H54 (cell line): Measurements from ENCODE around the gene LILRA5.
"Not testable (repeated sequence)": the region's sequence is repeated elsewhere in the genome, so short reads cannot be mapped to it uniquely, and the experiment has no call there.

Experiments
- DNase-seq: peaks from one replicate; pipeline ENCODE4 v3.0.0; 2011; ENCODE audit warnings: low spot score, mixed read lengths; ENCODE audit not compliant: insufficient read length
- FAIRE-seq: peaks from 3 replicates; lab custom pipeline; 2011; peaks lifted over from hg19 to GRCh38; lab: Jason Lieb, UNC
- POLR2A ChIP-seq: IDR thresholded peaks from 2 replicates; pipeline ENCODE4 v1.6.1; 2011; ENCODE audit warnings: low read depth, mild to moderate bottlenecking, low read length

The LILRA5 gene

GRCh38 chr19:54325194-54325621 lies 12.2 kb upstream of the LILRA5 start:
- DNase-seq (peak; percentile 54), FAIRE-seq (no peak)
- TF ChIP-seq POLR2A: no peak

GRCh38 chr19:54324071-54324470 lies 11.1 kb upstream of the LILRA5 start:
- FAIRE-seq (no peak), DNase-seq (no peak)
- TF ChIP-seq POLR2A: no peak

DNA sequence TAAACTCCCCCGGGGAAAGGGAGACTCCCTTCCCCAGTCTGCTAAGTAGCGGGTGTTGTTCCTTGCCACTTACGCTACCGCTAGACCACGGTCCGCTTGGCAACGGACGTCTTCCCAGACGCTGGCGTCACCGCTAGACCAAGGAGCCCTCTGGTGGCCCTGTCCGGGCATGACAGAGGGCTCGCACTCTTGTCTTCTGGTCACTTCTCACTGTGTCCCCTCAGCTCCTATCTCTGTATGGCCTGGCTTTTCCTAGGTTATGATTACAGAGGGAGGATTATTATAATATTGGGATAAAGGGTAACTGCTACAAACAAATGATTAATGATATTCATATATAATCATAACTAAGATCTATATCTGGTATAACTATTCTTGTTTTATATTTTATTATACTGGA lies 10.0 kb upstream of the LILRA5 start:
- not testable (repeated sequence) for FAIRE-seq, DNase-seq

DNA sequence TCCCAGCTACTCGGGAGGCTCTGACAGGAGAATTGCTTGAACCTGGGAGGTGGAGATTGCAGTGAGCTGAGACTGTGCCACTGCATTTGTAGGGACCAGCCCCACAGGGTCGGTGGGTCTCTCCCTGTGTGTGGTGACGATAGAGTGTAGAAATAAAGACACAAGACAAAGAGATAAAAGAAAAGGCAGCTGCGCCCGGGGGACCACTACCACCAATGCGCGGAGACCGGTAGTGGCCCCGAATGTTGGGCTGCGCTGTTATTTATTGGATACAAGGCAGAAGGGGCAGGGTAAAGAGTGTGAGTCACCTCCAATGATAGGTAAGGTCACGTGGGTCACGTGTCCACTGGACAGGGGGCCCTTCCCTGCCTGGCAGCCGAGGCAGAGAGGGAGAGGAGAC lies 9.3 kb upstream of the LILRA5 start:
- FAIRE-seq, DNase-seq: not testable (repeated sequence)

GRCh38 chr19:54319892-54320670 lies 7.1 kb upstream of the LILRA5 start:
- FAIRE-seq (no peak), DNase-seq (no peak)
- TF ChIP-seq POLR2A: no peak

GRCh38 chr19:54319049-54319448 lies 6.1 kb upstream of the LILRA5 start:
- FAIRE-seq: no peak
- TF ChIP-seq POLR2A: no peak
- DNase-seq: no peak

- FAIRE-seq: no peak
- no peak for DNase-seq
- TF ChIP-seq POLR2A: no peak
These were observed 4.9 kb upstream of the LILRA5 start for GRCh38 chr19:54317965-54318240.

- DNase-seq: no peak
- peak; percentile 35; the same call in 1 of the 2 replicates for TF ChIP-seq POLR2A
- FAIRE-seq: no peak
These were observed 4.4 kb upstream of the LILRA5 start for GRCh38 chr19:54317108-54317964.

DNA sequence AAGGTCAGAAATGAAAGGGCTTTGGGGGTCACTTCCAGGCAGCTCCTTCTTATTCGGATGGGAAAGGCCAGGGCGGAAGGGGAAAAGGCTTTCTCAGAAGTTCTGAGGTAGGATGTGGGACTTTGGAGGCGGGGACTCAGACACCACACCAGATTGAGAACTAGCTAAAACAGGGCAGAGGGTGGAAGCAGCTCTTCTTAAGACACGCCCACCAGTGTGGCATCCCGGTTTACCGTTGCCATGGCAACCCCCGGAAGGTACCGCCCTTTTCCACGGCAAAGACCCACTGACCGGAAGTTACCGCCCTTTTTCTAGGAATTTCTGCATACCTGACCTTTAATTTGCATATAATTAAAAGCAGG lies 3.8 kb upstream of the LILRA5 start:
- DNase-seq (no peak), FAIRE-seq (no peak)
- TF ChIP-seq POLR2A: no peak

DNA sequence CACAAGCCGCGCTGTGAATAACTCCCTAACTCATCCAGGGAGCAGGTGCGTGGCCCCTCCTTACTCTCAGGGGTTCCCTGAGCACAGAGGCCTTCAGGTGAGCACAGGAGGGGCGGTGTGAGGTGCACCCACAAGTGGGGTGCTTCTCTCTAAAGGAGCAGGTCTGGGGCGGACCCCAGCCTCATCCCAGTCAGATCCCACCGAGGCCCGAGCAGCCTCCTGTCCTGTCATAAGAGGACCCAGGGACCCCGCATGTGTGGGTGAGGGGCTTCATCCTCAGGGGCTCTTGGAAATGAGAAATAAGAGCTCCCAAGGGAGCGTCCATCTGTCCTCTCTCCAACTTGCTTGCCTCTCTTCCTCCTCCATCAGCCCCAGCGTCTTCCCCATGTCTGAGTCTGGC lies 3.0 kb upstream of the LILRA5 start:
- no peak for DNase-seq
- TF ChIP-seq POLR2A: no peak
- no peak for FAIRE-seq

- FAIRE-seq (no peak), DNase-seq (no peak)
- no peak for TF ChIP-seq POLR2A
These were observed 955 bp downstream of the LILRA5 start for GRCh38 chr19:54312011-54312410.

GRCh38 chr19:54311486-54311885 lies 1.5 kb downstream of the LILRA5 start:
- FAIRE-seq: no peak
- TF ChIP-seq POLR2A: no peak
- DNase-seq: no peak

DNA sequence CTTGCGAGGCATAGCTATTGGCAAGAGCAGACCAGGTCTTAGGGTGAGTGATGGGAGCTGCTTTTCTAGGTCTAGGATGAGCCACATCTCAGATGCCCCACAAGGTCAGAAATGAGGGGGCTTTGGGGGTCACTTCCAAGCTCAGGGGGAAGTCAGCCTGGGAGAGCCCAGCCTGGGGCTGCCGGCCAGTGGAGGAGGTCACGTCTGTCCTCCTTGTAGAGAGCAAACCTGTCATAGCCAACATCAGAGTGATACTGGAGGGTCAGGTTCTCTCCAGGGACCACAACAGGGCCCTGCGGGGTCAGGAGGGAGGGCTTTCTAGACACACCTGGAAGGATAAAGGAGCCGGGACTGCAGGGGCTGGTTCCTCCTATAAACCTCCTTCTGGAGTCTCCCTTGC lies 2.4 kb downstream of the LILRA5 start:
- FAIRE-seq: no peak

DNA sequence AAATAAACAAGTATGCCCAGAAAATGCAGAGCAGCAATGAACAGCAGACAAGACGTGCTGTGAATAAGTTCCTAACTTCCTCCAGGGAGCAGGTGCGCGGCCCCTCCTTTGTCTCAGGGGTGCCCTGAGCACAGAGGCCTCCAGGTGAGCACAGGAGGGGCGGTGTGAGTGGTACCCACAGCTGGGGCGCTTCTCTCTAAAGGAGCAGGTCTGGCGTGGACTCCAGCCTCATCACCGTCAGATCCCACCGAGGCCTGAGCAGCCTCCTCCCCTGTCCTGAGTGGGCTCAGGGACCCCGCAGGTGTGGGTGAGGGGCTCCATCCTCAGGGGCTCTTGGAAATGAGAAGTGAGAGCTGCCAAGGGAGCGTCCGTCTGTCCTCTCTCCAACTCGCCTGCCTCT lies 3.2 kb downstream of the LILRA5 start:
- TF ChIP-seq POLR2A: no peak
- DNase-seq: no peak
- no peak for FAIRE-seq

More for the DNA sequence above, 2.4 kb downstream of the LILRA5 start:
- no peak for TF ChIP-seq POLR2A
- DNase-seq: no peak
